Measurements from ENCODE around the gene RPS19.

RPS19 gene

GRCh38 chr19:41901707-41902360 lies 41.8 kb downstream of the RPS19 start:
- H3K4me3 ChIP-seq (ENCODE audit: low read depth, low read length), result no peak overlapping the region
- no peak for TF ChIP-seq CTCF (conservative IDR thresholded peaks at IDR 0.05; ENCODE audit: low read depth, low read length)
- no peak for DNase-seq (ENCODE audit: low read depth)

- no peak for TF ChIP-seq CTCF (conservative IDR thresholded peaks at IDR 0.05; ENCODE audit: low read depth, low read length)
- DNase-seq (ENCODE audit: low read depth), result no peak
- H3K4me3 ChIP-seq (ENCODE audit: low read depth, low read length), result no peak overlapping the region
These were observed 42.5 kb downstream of the RPS19 start for GRCh38 chr19:41902594-41902993.

GRCh38 chr19:41903193-41903953 lies 43.3 kb downstream of the RPS19 start:
- H3K4me3 ChIP-seq (ENCODE audit: low read depth, low read length), result no peak overlapping the region
- no peak for DNase-seq (ENCODE audit: low read depth)
- TF ChIP-seq CTCF (conservative IDR thresholded peaks at IDR 0.05; ENCODE audit: low read depth, low read length), result no peak

- no peak for DNase-seq (ENCODE audit: low read depth)
- TF ChIP-seq CTCF (conservative IDR thresholded peaks at IDR 0.05; ENCODE audit: low read depth, low read length), result no peak
- no peak overlapping the region for H3K4me3 ChIP-seq (ENCODE audit: low read depth, low read length)
These were observed 44.2 kb downstream of the RPS19 start for GRCh38 chr19:41904118-41904870.

- H3K4me3 ChIP-seq (ENCODE audit: low read depth, low read length), result no peak overlapping the region
- no peak for DNase-seq (ENCODE audit: low read depth)
- no peak for TF ChIP-seq CTCF (conservative IDR thresholded peaks at IDR 0.05; ENCODE audit: low read depth, low read length)
These were observed 45.4 kb downstream of the RPS19 start for GRCh38 chr19:41905273-41906002.

- H3K4me3 ChIP-seq (ENCODE audit: low read depth, low read length), result no peak overlapping the region
- no peak for DNase-seq (ENCODE audit: low read depth)
- no peak for TF ChIP-seq CTCF (conservative IDR thresholded peaks at IDR 0.05; ENCODE audit: low read depth, low read length)
These were observed 46.2 kb downstream of the RPS19 start for GRCh38 chr19:41906271-41906670.
